Gastrocnemius medialis (tissue), 4 donors: ENCODE data around the gene CRPPA. TPM values are rescaled to one million over a fixed set of nuclear protein-coding genes. Genes with fewer than 3 reads are reported as not detected.

Source experiments
- ATAC-seq, 2 donors: fragments of 150-250 bp; one replicate each; pipeline ENCODE4 v1.9.1; 2016
- DNase-seq, 2 donors: peaks; one replicate each; pipeline ENCODE4 v3.0.0-alpha.2; 2019
- H3K27ac ChIP-seq, 4 donors: fragments of 200-600 bp; sonication (generic); 1 replicate in 1 of 4; 2 replicates in 3 of 4; pipeline ENCODE4 v1.5.1; 2016 to 2018; ENCODE audit warnings: mild to moderate bottlenecking in 2 of 4, moderate library complexity in 1 of 4
- H3K27me3 ChIP-seq, 3 donors: fragments of 200-600 bp; sonication (generic) in 2 of 3; 1 replicate in 1 of 3; 2 replicates in 2 of 3; pipeline versions ENCODE4 v1.5.1 to v1.6.0; 2016 to 2019; ENCODE audit warnings: mild to moderate bottlenecking in 1 of 3, moderate library complexity in 1 of 3
- H3K36me3 ChIP-seq, 2 donors: fragments of 200-600 bp; sonication (generic) in 1 of 2; one replicate each; pipeline ENCODE4 v1.5.1; 2017 to 2018
- H3K4me1 ChIP-seq, 2 donors: fragments of 200-600 bp; sonication (generic) in 1 of 2; one replicate each; pipeline ENCODE4 v1.5.1; 2016 to 2017; ENCODE audit warnings: mild to moderate bottlenecking in 2 of 2
- H3K4me3 ChIP-seq, 4 donors: fragments of 200-600 bp; sonication (generic) in 3 of 4; 1 replicate in 1 of 4; 2 replicates in 3 of 4; pipeline ENCODE4 v1.5.1; 2016 to 2019; ENCODE audit warnings: mild to moderate bottlenecking in 2 of 4
- H3K9me3 ChIP-seq, 3 donors: fragments of 200-600 bp; sonication (generic) in 2 of 3; 1 replicate in 1 of 3; 2 replicates in 2 of 3; pipeline ENCODE4 v1.5.1; 2016 to 2019
- CTCF ChIP-seq, 5 experiments: fragments of 450-650 bp in 3 of 5; fragments of 200-600 bp in 2 of 5; sonication (generic) in 2 of 5; IDR thresholded peaks in 4 of 5; conservative IDR thresholded peaks in 1 of 5; 1 replicate in 4 of 5; 2 replicates in 1 of 5; pipeline ENCODE4 v1.5.1; 2016 to 2019; ENCODE audit warnings: antibody characterized with exemption in 5 of 5, mild to moderate bottlenecking in 3 of 5, moderate library complexity in 3 of 5
- POLR2A ChIP-seq, 2 donors: fragments of 450-650 bp; IDR thresholded peaks; one replicate each; pipeline ENCODE4 v1.6.1; 2017; ENCODE audit warnings: antibody characterized with exemption in 2 of 2, mild to moderate bottlenecking in 2 of 2, moderate library complexity in 2 of 2
- in situ Hi-C, 4 donors: fragments of 200-750 bp; cut with MboI; loops; one replicate each; pipeline versions ENCODE4 v1.15.0 to v1.8.0; 2017; ENCODE audit warnings: low sequenced_read_pairs in 4 of 4
- intact Hi-C: fragments of 100-400 bp; cut with DNase I; formaldehyde crosslinking; loops from one replicate; pipeline ENCODE4 v1.15.1; 2023; ENCODE audit warnings: low total_unique reads
- total RNA-seq, 4 donors: library from RNA; depleted of rRNA; stranded (reverse); fragments of >200 nt; gene quantifications; one replicate each; pipeline versions ENCODE4 v1.1.0 to v1.2.3, GENCODE V29; 2016

CRPPA gene
- total RNA-seq, 4 donors from 2014 or later: 1.2 to 4.9 (median 2.4) TPM

- in situ Hi-C loops: no loop called here
- Histone ChIP-seq H3K4me1 (no peaks in the 10 kb centered on the region), H3K27ac (no peak overlapping the region), H3K36me3 (no peaks in the 10 kb centered on the region), H3K4me3 (no peak overlapping the region), H3K27me3 (no peaks in the 10 kb centered on the region), H3K9me3 (peaks cover 0 to 7% (median 0%) of the 10 kb centered on the region in 3 donors)
- intact Hi-C loops: no loop called here
- TF ChIP-seq CTCF (IDR thresholded peaks at IDR 0.05 in 4 of 5, conservative IDR thresholded peaks at IDR 0.05 in 1 of 5) (no peak), POLR2A (IDR thresholded peaks at IDR 0.05) (no peak)
- ATAC-seq (no peak), DNase-seq (no peak)
Measured at GRCh38 chr7:16397501-16398145, 23.7 kb downstream of the CRPPA start.

- Histone ChIP-seq H3K4me1 (no peaks in the 10 kb centered on the region), H3K9me3 (peaks cover 0 to 7% (median 0%) of the 10 kb centered on the region in 3 donors), H3K4me3 (no peak overlapping the region), H3K27ac (no peak overlapping the region), H3K27me3 (no peaks in the 10 kb centered on the region), H3K36me3 (no peaks in the 10 kb centered on the region)
- DNase-seq: no peak
- intact Hi-C loops (no loop called here), in situ Hi-C loops (no loop called here)
- TF ChIP-seq POLR2A (IDR thresholded peaks at IDR 0.05) (no peak), CTCF (IDR thresholded peaks at IDR 0.05 in 4 of 5, conservative IDR thresholded peaks at IDR 0.05 in 1 of 5) (no peak)
- ATAC-seq: no peak
Measured at GRCh38 chr7:16396766-16397500, 24.4 kb downstream of the CRPPA start.

- Histone ChIP-seq H3K27ac (no peak overlapping the region), H3K4me1 (no peaks in the 10 kb centered on the region), H3K36me3 (no peaks in the 10 kb centered on the region), H3K4me3 (no peak overlapping the region), H3K27me3 (no peaks in the 10 kb centered on the region), H3K9me3 (peaks cover 0 to 7% (median 0%) of the 10 kb centered on the region in 3 donors)
- intact Hi-C loops (no loop called here), in situ Hi-C loops (no loop called here)
- TF ChIP-seq CTCF (IDR thresholded peaks at IDR 0.05 in 4 of 5, conservative IDR thresholded peaks at IDR 0.05 in 1 of 5) (no peak), POLR2A (IDR thresholded peaks at IDR 0.05) (no peak)
- ATAC-seq: no peak
- no peak for DNase-seq
Measured at GRCh38 chr7:16395121-16395520, 26.2 kb downstream of the CRPPA start.

DNA sequence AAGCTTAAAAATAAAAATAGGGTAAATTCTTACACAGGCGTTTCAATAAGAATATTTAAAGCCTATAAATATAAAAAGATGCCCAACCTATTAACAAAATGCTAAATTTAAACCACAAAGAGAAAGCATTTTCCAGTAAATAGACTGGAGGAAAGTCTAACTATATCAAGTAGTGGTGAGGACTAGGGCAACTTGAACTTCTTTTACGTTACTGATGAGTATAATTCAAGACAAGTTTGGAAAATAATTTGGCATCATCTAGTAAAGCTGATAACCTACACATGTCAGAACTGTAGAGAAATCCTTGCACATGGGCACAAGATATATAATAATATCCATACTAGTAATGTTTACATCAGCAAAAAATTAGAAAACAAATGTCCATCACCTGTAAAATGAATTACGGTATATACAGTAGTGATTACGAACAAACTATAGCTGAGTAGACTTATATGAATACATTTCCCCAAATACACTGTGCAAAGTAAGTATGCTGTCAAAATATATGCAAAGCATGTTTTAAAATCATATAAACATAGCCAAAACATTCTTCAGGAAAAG lies 27.4 kb downstream of the CRPPA start:
- H3K36me3 ChIP-seq: no peaks in the 10 kb centered on the region
- no peak for TF ChIP-seq POLR2A (IDR thresholded peaks at IDR 0.05)
- no peak for TF ChIP-seq CTCF (IDR thresholded peaks at IDR 0.05 in 4 of 5, conservative IDR thresholded peaks at IDR 0.05 in 1 of 5)
- DNase-seq (no peak), ATAC-seq (no peak)
- H3K27me3 ChIP-seq: no peaks in the 10 kb centered on the region
- in situ Hi-C loops: no loop called here
- intact Hi-C loops: no loop called here
- H3K27ac ChIP-seq: no peak overlapping the region
- H3K4me3 ChIP-seq: no peak overlapping the region
- peaks cover 0 to 7% (median 0%) of the 10 kb centered on the region in 3 donors for H3K9me3 ChIP-seq
- H3K4me1 ChIP-seq: no peaks in the 10 kb centered on the region
